GM15510 (cell line): ENCODE data around the gene BTLA.

Experiments
- POLR2A ChIP-seq: IDR thresholded peaks from 3 replicates; pipeline ENCODE4 v1.6.1; 2011; ENCODE audit warnings: borderline replicate concordance; ENCODE audit not compliant: insufficient read length; ENCODE audit errors: extremely low read depth

The BTLA gene

DNA sequence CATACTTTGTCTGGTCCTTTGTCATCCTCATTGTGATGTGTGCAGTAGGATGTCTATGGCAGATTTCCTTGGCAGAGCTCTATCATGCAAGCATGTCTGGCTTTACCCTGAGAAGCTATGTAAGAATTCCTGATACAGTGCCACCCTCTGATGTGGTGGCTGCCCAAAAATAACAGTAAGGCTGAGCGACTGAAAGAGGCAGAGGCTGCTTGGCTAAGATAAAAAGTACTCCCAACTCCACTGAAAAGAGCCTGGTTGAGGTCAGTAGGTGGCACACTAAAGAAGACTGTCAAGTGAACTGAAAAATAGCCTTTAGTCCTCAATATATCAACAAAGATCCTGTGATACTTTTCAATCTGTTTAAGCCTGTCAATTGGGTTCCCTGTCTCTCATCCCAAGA is 31.7 kb downstream of the BTLA start:
- no peak for TF ChIP-seq POLR2A

- TF ChIP-seq POLR2A: no peak
Measured at GRCh38 chr3:112466020-112466419, 33.3 kb downstream of the BTLA start.

- TF ChIP-seq POLR2A: no peak
Measured at GRCh38 chr3:112464264-112464663, 35.0 kb downstream of the BTLA start.

DNA sequence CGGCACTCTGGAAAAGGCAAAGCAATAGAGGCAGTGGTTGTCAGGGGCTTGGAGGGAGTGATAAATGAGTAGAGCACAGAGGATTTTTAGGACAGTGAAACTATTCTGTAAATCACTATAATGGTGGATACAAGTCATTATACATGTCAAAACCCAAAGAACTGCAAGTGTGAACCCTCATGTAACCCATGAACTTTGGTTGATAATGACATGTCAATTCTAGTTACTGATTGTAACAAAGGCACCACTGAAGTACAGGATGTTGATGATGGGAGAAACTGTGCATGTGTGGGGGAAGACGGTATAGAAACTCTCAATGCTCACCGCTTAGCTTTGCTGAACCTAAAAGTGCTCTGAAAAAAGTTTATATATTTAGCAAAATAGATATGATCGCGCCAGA is 36.0 kb downstream of the BTLA start:
- TF ChIP-seq POLR2A: no peak

- no peak for TF ChIP-seq POLR2A
Measured at GRCh38 chr3:112460519-112461195, 38.6 kb downstream of the BTLA start.

GRCh38 chr3:112459750-112460149 is 39.5 kb downstream of the BTLA start:
- TF ChIP-seq POLR2A: no peak

GRCh38 chr3:112456147-112456546 is 43.1 kb downstream of the BTLA start:
- TF ChIP-seq POLR2A: no peak

- no peak for TF ChIP-seq POLR2A
Measured at GRCh38 chr3:112448939-112449338, 50.3 kb downstream of the BTLA start.

GRCh38 chr3:112446343-112446742 is 52.9 kb downstream of the BTLA start:
- TF ChIP-seq POLR2A: no peak

DNA sequence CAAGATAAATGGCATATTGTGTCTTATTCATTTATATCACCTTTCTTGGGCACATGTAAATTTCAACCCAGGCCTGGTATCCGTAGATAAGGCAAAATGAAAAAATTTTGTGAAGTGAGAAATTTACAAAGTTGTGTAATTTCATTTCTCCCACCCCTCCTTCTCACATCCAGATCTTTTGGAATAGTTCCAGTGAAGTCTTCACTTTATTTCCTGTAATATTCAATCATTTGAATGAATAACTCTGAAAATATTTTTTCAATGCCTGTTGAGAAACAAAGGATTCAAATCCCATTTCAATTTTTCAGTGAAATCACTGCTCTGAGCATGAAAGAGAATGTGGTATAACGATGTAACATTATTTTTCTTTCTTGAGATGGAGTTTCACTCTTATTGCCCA is 53.4 kb downstream of the BTLA start:
- no peak for TF ChIP-seq POLR2A

- TF ChIP-seq POLR2A: no peak
Measured at GRCh38 chr3:112437146-112438022, 61.9 kb downstream of the BTLA start.

DNA sequence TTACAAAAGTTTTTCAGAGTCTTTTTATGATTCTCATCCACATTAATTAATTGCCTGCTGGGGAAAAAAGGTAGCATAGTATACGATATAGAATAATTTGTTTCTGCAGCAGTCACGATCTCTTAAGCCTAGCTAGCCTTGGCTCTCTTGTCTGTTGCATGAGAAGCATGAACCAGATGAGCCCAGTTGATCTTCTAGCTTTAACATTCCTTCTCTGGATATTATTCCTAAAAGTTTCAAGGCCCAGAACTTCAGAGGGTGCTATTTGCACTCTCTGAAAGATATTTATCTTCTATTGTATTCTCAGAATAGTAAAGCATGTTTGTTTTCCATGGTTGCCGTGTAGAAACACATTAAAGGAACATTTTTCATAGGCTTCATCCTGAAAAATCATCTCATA is 69.3 kb downstream of the BTLA start:
- TF ChIP-seq POLR2A: no peak

GRCh38 chr3:112427123-112427522 is 72.1 kb downstream of the BTLA start:
- no peak for TF ChIP-seq POLR2A

DNA sequence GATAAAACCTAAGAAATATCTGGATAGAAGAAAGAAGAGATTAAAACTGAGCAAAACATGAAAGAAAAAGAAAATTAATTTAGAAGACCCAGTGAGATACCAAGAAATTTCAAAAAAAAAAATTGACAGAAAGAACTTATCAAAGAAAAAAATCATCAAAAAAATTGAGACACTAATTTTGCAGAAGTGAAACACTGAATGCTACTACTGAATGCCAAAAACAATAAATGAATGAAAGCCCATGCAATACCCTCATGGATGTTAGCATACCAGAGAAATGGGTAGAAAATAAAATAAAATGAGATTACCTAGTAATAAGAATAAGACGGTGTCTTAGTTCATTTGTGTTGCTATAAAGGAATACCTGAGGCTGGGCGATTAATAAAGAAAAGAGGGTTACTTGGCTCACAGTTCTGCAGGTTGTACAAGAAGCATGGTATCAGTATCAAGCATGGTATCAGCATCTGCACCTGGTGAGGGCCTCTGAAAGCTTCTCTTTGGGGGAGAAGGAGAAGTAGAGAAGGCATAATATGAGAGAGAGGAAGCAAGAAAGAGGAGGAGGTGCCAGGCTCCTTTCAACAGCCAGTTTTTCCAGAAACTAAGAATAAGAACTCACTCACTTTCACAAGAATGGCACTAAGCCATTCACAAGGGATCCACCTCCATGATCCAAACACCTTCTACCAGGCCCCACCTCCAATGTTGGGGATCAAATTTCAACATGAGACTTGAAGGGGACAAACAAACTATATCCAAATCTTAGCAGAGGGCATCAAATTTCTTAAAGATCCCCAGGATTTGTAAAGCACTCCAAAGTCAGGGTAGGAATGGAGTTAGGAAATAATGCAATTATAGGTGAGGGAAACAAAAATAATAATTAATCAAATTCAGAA is 73.2 kb downstream of the BTLA start:
- no peak for TF ChIP-seq POLR2A

DNA sequence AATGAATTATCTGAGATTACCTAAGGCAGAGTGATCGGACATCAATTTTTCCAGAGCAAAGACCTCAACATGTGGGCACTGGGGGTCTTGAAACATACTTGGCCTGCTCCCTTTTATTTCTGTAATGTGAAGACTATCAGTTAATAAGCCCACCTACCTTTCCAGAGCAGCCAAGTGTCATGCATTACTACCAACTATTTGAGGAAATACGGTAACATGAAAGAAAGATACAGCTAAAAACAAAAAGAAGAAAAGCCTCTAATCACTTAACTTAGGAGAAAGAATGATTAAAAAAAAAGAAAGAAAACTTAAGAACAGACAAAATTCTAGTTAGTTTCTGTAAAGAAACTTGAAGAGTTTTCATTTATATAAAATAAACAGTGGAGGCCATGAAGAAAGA is 73.9 kb downstream of the BTLA start:
- TF ChIP-seq POLR2A: no peak
